Activated CD4-positive, alpha-beta T cell treated with anti-CD3 and anti-CD28 coated beads for 24 hours (primary cell): Measurements from ENCODE around the gene EQTN.
"Not testable (repeated sequence)": the region's sequence is repeated elsewhere in the genome, so short reads cannot be mapped to it uniquely, and the experiment has no call there.

Experiments
- DNase-seq, 2 donors: peaks; one replicate each; pipeline ENCODE4 v3.0.0-alpha.2; 2020; ENCODE audit warnings: low read depth in 2 of 2

Gene EQTN

DNA sequence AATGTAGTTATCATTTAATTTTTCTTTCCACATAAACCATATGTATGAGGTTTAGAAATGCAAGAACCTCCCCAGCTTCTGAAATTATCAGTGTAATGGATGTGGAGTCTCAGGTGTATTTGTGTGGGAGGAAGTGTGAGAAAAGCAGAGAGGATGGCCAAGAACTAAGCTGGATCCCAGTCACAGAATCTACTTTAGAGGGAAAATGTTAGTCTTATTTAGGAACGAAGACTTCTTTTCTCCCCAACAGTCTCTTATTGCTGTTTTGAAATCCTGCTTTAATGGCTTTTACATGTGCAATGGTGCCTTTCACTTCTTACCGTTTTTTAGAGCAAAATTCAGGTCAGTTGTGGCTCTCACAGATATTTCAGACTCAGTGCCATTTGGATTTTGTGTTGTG lies 3.0 kb downstream of the EQTN start:
- DNase-seq: no peak

DNA sequence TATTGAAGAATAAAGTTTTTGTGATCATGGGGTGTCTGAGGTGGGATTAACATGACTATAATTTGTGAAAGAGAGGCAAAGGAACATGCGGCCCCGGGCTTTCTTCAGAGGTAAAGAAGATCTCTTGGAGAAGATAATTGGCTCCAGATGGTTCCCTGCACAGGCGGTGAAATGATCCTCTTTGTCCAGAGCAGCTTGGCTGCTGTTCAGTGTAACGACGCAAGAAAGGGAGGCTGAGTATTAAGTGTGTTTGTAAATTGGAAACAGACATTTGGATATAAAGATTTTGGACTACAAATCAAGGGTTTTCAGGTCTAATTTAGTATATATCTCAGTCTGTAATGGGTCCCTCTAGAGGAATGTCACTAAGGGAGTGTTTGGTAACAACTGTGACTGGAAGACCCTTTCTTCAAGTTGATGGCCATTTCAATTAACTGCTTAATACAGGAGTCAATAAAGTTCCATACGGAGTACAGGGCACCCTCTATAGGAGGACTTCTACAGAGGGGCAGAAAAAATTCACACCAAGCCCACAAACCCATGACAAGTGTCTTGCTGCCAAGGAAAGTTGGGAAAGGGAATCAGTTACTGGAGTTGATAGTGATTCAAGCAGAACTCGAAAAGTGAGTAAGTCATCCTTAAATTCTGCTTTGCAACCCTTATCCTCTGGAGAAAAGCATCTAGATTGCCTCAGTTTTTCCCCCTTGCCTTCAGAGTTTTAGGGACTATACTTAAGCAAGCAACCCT lies 4.1 kb downstream of the EQTN start:
- DNase-seq: no peak

DNA sequence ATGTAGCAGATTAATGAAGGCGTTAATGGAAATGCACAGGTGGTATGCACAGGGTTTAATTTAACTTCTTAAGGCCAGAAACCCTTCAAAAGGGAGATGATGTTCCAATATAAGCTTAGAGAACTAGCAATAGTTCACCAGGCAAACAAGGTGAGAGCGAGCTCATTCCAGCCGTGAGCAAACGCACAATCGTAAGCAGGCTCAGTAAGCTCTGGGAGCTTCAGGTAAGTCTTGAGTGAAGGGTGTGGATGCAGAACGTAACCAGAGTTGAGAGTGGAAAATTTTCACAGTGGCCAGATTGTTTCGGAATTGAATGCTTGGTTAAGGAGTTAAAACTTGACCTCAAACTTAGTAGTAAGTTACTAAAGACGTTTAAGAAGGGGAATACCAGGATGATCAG lies 5.7 kb downstream of the EQTN start:
- no peak for DNase-seq

DNA sequence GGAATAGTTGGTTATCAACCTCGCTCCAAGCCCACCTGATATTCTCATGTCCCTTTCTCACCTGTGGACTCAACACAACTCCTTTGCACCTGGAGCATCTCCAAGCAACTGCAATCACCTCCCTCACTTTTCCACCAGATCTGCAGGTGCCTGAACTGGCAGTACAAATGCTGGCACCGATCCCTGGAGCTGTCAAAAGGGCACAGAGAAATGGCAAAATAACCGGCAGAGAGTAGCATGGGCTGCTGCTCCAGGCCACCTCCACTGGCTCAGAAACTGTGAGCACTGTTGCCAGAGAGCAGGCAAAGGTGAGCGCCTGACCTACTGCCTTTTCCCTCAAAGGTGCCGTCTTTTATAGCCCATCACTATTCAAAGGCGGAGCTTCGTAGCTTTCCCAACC lies 14.7 kb downstream of the EQTN start:
- DNase-seq: no peak

DNA sequence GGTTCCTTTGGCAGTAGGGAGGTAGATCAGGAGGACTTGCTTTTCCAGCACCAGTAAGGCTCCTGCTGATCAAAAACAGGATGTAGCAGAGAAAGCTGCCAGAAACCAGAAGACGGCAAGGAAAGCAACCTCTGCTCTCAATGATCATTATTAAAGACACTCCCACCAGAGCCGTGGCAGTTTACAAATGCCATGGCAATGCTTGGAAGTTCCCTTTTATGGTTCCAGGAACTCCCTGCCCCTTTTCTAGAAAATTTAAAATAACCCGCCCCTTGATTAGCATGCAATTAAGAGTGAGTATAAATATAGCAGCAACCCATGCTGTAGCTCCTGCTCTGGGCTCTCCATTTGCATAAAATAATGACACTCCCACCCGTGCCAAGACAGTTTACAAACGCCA lies 16.1 kb downstream of the EQTN start:
- DNase-seq: no peak

DNA sequence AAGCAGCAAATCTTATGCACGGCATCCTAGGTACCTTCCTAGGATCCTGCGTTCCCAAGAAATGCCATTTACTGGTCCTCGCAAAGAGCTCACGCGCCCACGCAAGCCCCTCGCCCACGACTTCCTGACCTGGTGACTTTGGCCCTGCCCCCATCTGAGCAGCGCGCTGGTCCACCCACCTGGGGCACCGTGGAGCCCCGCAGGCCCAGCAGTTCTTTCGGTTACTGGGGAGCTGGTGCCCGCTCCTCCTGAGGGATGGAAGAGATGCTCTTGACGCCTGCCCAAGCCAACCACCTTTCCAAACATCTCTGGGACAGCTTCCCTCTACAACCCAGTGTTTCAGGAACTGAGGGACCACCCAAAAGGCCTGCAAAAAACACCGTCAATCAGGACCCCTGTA lies 16.7 kb downstream of the EQTN start:
- DNase-seq: no peak

DNA sequence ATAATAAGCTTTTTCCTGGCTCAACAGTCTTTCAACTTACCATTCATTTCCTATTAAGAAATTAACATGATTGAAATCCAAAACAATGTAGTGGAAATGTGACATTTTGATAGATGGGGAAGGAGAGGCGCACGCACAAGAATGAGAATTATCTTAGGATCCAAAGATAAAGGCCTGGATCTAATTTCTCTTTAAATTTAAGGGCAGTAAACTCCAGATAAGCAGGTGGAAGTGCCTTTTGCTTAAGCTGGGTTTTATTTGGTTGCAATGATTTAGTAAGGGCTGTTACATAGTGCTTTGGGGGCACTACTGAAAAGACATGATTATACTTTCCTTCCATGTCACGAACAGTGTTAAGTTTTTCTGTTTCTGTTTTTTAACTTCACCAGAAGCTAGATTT lies 17.3 kb downstream of the EQTN start:
- no peak for DNase-seq

DNA sequence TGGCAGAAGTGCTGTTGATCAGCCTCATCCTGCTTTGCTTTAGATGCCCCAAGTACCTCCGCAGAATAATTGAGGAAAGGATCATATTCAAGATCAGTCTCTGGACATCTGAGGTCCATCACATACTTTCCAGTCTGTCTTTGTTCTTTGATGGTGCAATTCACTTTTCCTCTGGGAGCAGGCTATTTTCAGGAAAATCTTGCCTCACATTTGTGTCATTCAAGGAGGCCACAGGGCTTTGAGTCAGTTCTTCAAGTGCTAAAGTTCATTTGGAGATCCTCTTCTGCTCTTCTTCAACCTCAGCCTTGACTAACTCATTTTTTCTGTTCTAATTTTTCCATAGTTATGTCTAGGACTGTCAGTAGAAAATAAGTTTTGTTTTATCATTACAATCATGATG lies 18.6 kb downstream of the EQTN start:
- no peak for DNase-seq

DNA sequence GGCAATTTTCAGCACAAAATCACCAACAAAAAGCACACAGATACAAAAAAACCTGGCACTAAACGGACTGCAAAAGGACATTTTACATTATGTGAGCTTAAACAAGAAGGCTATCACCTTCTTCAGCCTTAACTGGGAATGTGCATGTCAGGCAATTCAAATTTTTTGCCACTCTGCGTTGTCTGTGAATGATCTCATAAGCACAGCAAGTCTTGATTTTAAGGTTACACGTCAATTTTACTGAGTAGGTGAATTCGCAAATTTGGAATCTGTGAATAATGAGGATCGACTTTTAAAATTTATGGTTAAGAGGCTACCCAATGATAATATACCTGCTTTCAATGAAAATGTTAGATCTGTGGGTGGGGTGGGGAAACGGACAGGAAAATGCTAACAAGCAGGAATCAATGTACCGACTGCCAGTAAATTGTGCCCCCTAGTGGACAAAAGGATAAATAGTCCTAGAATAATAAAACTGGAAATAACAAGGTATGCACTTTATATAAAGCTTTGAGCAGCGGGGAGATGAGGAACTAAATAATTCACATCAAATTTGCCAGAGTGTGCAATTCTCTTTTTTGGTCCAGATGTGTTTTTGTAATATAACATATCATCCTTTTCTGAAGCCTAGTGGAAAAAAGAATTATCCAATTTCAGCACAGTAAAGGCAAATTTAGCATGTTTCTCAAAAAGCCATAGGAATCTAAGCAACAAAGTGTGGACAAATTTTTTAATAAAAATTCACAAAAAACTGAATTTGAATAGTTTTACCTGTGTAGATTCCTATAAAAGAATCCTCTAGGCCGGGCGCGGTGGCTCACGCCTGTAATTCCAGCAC lies 20.5 kb downstream of the EQTN start:
- no peak for DNase-seq

DNA sequence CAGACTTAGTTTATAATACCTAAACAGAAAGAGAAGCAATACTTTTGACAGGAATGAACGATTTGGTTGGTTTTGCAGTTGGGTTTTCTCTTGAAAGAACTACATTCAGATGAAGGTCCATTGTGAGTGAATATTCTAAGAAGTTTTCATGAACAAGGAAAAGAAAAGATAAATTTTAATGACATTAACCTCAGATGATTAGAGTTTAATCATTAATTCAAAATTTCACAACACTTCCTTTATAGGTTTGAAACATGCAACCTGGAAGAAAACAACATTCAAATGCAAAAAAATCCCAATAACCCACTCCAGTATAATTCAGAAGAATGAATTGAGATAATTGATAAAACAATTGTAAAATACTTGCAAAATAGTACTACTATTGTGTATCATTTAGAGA lies 23.8 kb downstream of the EQTN start:
- no peak for DNase-seq

DNA sequence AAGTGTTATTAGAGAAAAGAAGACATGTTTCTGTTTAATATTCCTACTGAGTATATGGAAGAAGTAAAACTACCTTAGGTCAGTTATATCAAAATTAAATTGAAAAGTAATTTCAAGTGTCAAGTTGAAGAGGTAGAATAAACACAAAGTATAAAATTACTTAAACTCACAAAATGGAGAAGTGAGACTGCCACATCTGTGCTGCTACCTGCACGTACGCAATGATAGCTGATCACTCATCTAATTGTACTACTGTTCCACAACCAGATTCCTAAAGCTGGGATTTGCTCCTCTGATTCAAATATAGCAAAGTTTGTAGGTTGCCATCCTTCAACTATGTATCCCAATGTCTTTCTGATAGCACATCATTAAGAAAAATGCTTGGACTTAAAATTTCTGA lies 24.8 kb downstream of the EQTN start:
- no peak for DNase-seq

DNA sequence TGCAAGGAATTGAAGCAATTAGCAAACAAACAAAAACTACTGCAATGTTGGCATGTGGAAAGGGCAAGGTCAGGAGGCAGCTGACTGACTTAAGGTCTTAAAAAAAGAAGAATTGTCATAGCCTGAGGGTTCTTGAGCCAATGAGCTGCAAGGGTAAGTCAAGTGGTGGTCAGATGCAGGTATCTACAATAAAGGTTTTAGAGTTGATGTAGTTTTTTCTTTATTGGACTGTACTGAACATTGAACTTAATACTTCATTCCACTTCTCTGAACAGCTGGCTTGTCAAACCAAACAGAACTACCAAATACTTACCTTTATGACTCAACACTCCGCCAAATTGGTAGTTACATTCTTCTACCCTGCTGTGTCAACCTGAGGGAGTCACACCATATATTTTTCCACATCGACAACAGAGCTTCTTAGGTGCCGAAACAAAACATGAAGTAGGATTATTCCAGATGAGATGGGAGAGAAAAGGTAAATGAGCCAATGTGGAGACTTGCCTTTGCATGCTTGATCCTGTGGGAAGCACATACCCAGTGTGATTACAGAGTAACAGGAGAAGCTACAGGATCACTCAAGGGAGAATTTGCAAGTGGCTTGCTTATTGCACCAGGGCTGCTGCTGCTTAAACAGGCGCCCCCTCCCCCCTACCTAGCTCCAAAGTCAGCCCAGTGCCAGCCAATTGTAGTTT lies 35.3 kb downstream of the EQTN start:
- DNase-seq: no peak

DNA sequence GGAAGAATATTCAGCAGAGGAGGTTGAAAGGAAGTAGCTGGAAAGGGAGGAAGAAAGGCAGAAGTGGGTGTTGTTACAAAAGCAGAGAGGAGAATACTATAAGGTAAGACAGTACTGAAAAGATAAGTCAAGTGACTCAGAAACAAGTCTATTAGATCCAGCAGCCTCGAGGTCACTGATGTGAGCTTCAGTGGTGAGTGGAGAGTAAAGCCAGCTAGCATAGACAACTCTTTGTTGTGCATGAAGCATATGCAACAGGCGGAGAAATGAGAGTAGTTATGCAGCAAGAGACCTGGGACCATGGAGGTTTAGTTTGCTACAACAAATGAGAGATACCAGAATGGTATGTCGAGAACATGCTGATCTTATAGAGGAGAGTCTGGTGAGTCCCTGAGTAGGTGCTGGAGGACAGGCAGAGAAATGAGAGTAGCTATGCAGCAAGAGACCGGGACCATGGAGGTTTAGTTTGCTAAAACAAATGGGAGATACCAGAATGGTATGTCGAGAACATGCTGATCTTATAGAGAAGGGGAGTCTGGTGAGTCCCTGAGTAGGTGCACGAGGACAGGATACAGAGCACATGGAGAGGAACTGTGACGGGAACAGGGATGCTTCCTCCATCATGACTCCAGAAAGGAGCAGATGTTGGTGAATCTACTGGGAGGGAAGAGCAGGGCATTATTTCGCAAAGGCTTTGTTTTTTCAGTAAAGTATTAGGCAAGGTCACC lies 36.0 kb downstream of the EQTN start:
- DNase-seq: no peak

DNA sequence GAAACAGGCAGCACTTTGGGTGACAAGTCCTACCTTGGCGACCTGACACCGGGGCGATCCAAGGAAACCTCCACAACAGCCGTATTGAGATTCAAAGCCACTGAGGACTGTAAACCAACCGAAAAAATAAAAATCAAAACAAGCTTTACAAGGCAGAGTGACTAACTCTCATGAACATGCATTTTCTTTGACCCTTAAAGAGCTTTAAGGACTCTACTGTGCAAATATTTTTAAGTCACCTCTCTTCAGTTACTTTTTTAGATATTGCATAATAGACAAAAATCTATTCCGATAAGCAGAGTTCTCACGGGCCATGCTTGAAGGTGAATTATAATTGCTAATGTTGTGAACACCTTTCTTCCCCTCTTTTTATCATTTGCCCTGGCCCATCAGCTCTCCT lies 38.3 kb downstream of the EQTN start:
- DNase-seq: no peak

DNA sequence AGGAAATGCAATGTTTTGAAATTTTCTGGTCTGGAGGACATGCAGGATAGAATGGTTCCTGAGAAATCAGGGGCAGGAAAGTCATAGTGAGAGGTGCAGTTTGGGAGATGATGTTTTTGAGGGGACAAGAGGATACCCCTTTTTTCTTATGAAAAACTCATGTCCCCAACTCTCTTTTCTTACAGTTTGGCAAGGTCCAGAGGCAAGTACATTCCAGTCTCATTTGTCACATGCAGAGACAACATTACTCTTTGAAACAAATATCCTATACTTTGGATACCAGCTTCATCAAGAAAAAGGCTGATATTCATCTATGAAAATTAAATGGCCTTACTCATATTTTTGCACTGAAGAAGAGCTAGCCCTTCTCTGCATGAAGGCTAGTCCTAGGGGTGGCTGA lies 48.2 kb downstream of the EQTN start:
- no peak for DNase-seq

DNA sequence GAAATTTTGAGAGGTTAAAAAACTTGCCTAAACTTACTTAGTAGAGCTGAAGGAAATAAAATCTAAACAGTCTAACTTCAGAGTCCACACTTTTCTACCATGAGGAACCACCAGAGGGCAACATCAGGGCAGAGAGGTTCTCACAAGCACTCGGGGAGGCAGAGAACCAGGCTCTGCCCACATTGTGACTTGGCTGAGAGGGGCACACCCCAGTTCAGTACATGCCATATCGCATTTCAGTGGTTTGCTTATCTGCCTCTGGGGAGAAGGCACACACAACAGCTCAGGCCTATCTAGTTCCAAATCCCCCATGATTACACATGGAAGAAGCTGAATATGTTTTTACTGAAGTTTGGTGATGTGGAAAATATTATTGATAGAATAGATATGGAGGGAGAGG lies 49.2 kb downstream of the EQTN start:
- DNase-seq: no peak

DNA sequence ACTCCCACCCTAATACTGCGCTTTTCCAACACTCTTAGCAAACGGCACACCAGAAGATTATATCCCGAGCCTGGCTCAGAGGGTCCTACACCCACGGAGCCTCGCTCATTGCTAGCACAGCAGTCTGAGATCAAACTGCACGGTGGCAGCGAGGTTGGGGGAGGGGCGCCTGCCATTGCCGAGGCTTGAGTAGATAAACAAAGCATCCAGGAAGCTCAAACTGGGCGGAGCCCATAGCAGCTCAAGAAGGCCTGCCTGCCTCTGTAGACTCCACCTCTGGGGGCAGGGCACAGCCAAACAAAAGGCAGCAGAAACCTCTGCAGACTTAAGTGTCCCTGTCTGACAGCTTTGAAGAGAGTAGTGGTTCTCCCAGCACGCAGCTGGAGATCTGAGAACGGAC lies 57.3 kb downstream of the EQTN start:
- DNase-seq: not testable (repeated sequence)
